H9 (cell line): ENCODE data around the gene PDE6H. TPM values are rescaled to one million over a fixed set of nuclear protein-coding genes. Genes with fewer than 3 reads are reported as not detected.

ENCODE experiments used
- DNase-seq: peaks from one replicate; pipeline ENCODE4 v3.0.0-alpha.2; 2017
- H2AFZ ChIP-seq: one replicate; pipeline ENCODE4 v1.6.1; 2013; ENCODE audit warnings: mild to moderate bottlenecking, low read length, control low read depth, moderate library complexity
- H2AK5ac ChIP-seq: 2 replicates; pipeline ENCODE4 v1.6.1; 2013; ENCODE audit warnings: low read length, control low read depth, mixed read lengths; ENCODE audit not compliant: insufficient read length
- H2BK120ac ChIP-seq: one replicate; pipeline ENCODE4 v1.6.1; 2013; ENCODE audit warnings: low read depth, mild to moderate bottlenecking, low read length, control low read depth, inconsistent platforms; ENCODE audit not compliant: poor library complexity, severe bottlenecking
- H2BK12ac ChIP-seq: 2 replicates; pipeline ENCODE4 v1.6.1; 2013; ENCODE audit warnings: low read length, control low read depth, mixed read lengths, low read depth; ENCODE audit not compliant: insufficient read length
- H2BK15ac ChIP-seq: 2 replicates; pipeline ENCODE4 v1.6.1; 2013; ENCODE audit warnings: low read depth, low read length, control low read depth
- H2BK20ac ChIP-seq: one replicate; pipeline ENCODE4 v1.6.1; 2013; ENCODE audit warnings: low read depth, mild to moderate bottlenecking, low read length, control low read depth, inconsistent platforms; ENCODE audit not compliant: poor library complexity, severe bottlenecking
- H2BK5ac ChIP-seq: 2 replicates; pipeline ENCODE4 v1.6.1; 2013; ENCODE audit warnings: low read length, control low read depth, mixed read lengths; ENCODE audit not compliant: insufficient read length
- H3K14ac ChIP-seq: 2 replicates; pipeline ENCODE4 v1.6.1; 2013; ENCODE audit warnings: low read length, control low read depth; ENCODE audit not compliant: insufficient read depth
- H3K18ac ChIP-seq: 2 replicates; pipeline ENCODE4 v1.6.1; 2013; ENCODE audit warnings: low read depth, mild to moderate bottlenecking, mixed read lengths, low read length, control low read depth; ENCODE audit not compliant: insufficient read length
- H3K23ac ChIP-seq: 2 replicates; pipeline ENCODE4 v1.6.1; 2013; ENCODE audit warnings: low read length, control low read depth, mixed read lengths, low read depth; ENCODE audit not compliant: insufficient read length
- H3K23me2 ChIP-seq: 2 replicates; pipeline ENCODE4 v1.6.1; 2013; ENCODE audit warnings: low read depth, mild to moderate bottlenecking, mixed read lengths, low read length, control low read depth; ENCODE audit not compliant: insufficient read length, poor library complexity, severe bottlenecking
- H3K27ac ChIP-seq: 2 replicates; pipeline ENCODE4 v1.5.1; 2013; ENCODE audit warnings: low read length, control low read depth, mixed read lengths, low read depth; ENCODE audit not compliant: insufficient read length
- H3K27me3 ChIP-seq: 2 replicates; pipeline ENCODE4 v1.6.1; 2013; ENCODE audit warnings: low read length, control low read depth, inconsistent platforms; ENCODE audit not compliant: insufficient read depth
- H3K4ac ChIP-seq: 2 replicates; pipeline ENCODE4 v1.6.1; 2013; ENCODE audit warnings: low read depth, mild to moderate bottlenecking, control low read depth, inconsistent platforms, low read length, moderate library complexity
- H3K4me1 ChIP-seq: 2 replicates; pipeline ENCODE4 v1.6.1; 2013; ENCODE audit warnings: low read length, control low read depth, inconsistent platforms; ENCODE audit not compliant: insufficient read depth
- H3K4me2 ChIP-seq: 2 replicates; pipeline ENCODE4 v1.6.1; 2013; ENCODE audit warnings: low read length, control low read depth, mixed read lengths; ENCODE audit not compliant: insufficient read length, insufficient read depth
- H3K56ac ChIP-seq: 2 replicates; pipeline ENCODE4 v1.6.1; 2013; ENCODE audit warnings: low read depth, mild to moderate bottlenecking, mixed read lengths, low read length, control low read depth; ENCODE audit not compliant: insufficient read length
- H3K79me1 ChIP-seq: 2 replicates; pipeline ENCODE4 v1.6.1; 2013; ENCODE audit warnings: low read depth, mild to moderate bottlenecking, moderate library complexity, low read length, control low read depth, inconsistent platforms; ENCODE audit not compliant: insufficient read depth, poor library complexity, severe bottlenecking
- H3K79me2 ChIP-seq: 2 replicates; pipeline ENCODE4 v1.6.1; 2013; ENCODE audit warnings: low read length, control low read depth, inconsistent platforms; ENCODE audit not compliant: insufficient read depth
- H3K9ac ChIP-seq: 2 replicates; pipeline ENCODE4 v1.6.1; 2013; ENCODE audit warnings: low read length, control low read depth, mixed read lengths; ENCODE audit not compliant: insufficient read length; ENCODE audit errors: extremely low read depth
- H3K9me3 ChIP-seq: one replicate; pipeline ENCODE4 v1.6.1; 2013; ENCODE audit warnings: low read depth, low read length, inconsistent platforms; ENCODE audit not compliant: control insufficient read depth
- H3T11ph ChIP-seq: one replicate; pipeline ENCODE4 v1.6.1; 2013; ENCODE audit warnings: mild to moderate bottlenecking, low read length, control low read depth, inconsistent platforms
- H4K20me1 ChIP-seq: one replicate; pipeline ENCODE4 v1.6.1; 2013; ENCODE audit not compliant: control insufficient read depth, insufficient read length, insufficient read depth
- H4K5ac ChIP-seq: 2 replicates; pipeline ENCODE4 v1.6.1; 2013; ENCODE audit warnings: low read depth, mild to moderate bottlenecking, mixed read lengths, low read length, control low read depth; ENCODE audit not compliant: insufficient read length
- H4K8ac ChIP-seq: replicated peaks from 2 replicates; pipeline ENCODE4 v1.6.1; 2013; ENCODE audit warnings: low read length, control low read depth, mixed read lengths, low read depth; ENCODE audit not compliant: insufficient read length
- H4K91ac ChIP-seq: 2 replicates; pipeline ENCODE4 v1.6.1; 2013; ENCODE audit warnings: low read depth, mild to moderate bottlenecking, moderate library complexity, mixed read lengths, low read length, control low read depth; ENCODE audit not compliant: insufficient read length
- H3K27ac Mint-ChIP-seq, 3 experiments: 2 replicates in 2 of 3; 3 replicates in 1 of 3; pipeline ENCODE4 v1.8.0; 2020 to 2021; ENCODE audit warnings: mixed read lengths in 3 of 3, mild to moderate bottlenecking in 1 of 3, moderate library complexity in 1 of 3
- H3K27me3 Mint-ChIP-seq: 2 replicates; pipeline ENCODE4 v1.8.0; 2021; ENCODE audit warnings: low read depth, mild to moderate bottlenecking, moderate library complexity, mixed read lengths
- H3K36me3 Mint-ChIP-seq, 3 experiments: 2 replicates in 2 of 3; 3 replicates in 1 of 3; pipeline ENCODE4 v1.8.0; 2020 to 2021; ENCODE audit warnings: low read depth in 3 of 3, mixed read lengths in 3 of 3; ENCODE audit not compliant: insufficient read depth in 1 of 3
- H3K4me1 Mint-ChIP-seq, 2 experiments: 2 replicates each; pipeline ENCODE4 v1.8.0; 2020; ENCODE audit warnings: mixed read lengths in 2 of 2
- H3K4me3 Mint-ChIP-seq, 2 experiments: 2 replicates in 1 of 2; 3 replicates in 1 of 2; pipeline ENCODE4 v1.8.0; 2020 to 2021; ENCODE audit warnings: mild to moderate bottlenecking in 2 of 2, mixed read lengths in 2 of 2, moderate library complexity in 1 of 2
- H3K9me3 Mint-ChIP-seq, 2 experiments: 2 replicates in 1 of 2; 3 replicates in 1 of 2; pipeline ENCODE4 v1.8.0; 2020; ENCODE audit warnings: mild to moderate bottlenecking in 2 of 2, mixed read lengths in 2 of 2, moderate library complexity in 1 of 2
- WGBS: extraction: QIAGEN DNeasy Blood & Tissue Kit; methylation state at CpG from one replicate; pipeline ENCODE4 v1.1.7; 2013; ENCODE audit warnings: missing lambda C conversion rate, low lambda C conversion rate, mixed read lengths; ENCODE audit not compliant: insufficient read length; ENCODE audit errors: extremely low coverage; 5-methylcytosine and 5-hydroxymethylcytosine counted together
- total RNA-seq: library from RNA; stranded (reverse); gene quantifications from 2 replicates; pipeline ENCODE4 v1.2.1, GENCODE V29; 2021
- TF ChIP-seq, protein P1 (sequence below): fragments of 200-600 bp; sonication (generic); conservative IDR thresholded peaks from 3 replicates; pipeline ENCODE4 v1.8.0; 2021; ENCODE audit warnings: antibody characterized with exemption, mild to moderate bottlenecking

PDE6H gene
- total RNA-seq, 1 experiment from 2014 or later, result not detected

GRCh38 chr12:15013634-15014179 lies 40.9 kb downstream of the PDE6H start:
- peaks cover 0 to 3% of the 10 kb centered on the region in 2 experiments; a peak in 2 of 5 replicates for H3K9me3 Mint-ChIP-seq
- Histone ChIP-seq H4K5ac (no peak overlapping the region), H3K56ac (no peak overlapping the region), H2BK20ac (no peak overlapping the region), H2AFZ (no peak overlapping the region), H4K8ac (no peak overlapping the region), H3K79me1 (no peaks in the 10 kb centered on the region), H2BK5ac (no peak overlapping the region), H3K14ac (no peak overlapping the region), H3K18ac (no peak overlapping the region), H2AK5ac (no peak overlapping the region), H2BK15ac (no peak overlapping the region), H3K23ac (no peak overlapping the region), H3K9me3 (no peaks in the 10 kb centered on the region), H2BK120ac (no peak overlapping the region), H3K4ac (no peak overlapping the region), H3K9ac (no peak overlapping the region), H3K27ac (no peak overlapping the region), H3K27me3 (no peaks in the 10 kb centered on the region), H3K4me1 (no peaks in the 10 kb centered on the region; the same call in 1 of the 2 replicates), H3K23me2 (no peaks in the 10 kb centered on the region), H4K20me1 (no peaks in the 10 kb centered on the region), H3K4me2 (no peak overlapping the region), H2BK12ac (no peak overlapping the region), H4K91ac (no peak overlapping the region), H3K79me2 (no peaks in the 10 kb centered on the region), H3T11ph (no peak overlapping the region)
- no peaks in the 10 kb centered on the region for H3K27me3 Mint-ChIP-seq
- DNase-seq, result no peak
- H3K4me1 Mint-ChIP-seq, result peaks cover 9 to 16% of the 10 kb centered on the region in 2 experiments
- no peaks in the 10 kb centered on the region; a peak in 1 of 7 replicates for H3K36me3 Mint-ChIP-seq
- TF ChIP-seq, protein P1, sequence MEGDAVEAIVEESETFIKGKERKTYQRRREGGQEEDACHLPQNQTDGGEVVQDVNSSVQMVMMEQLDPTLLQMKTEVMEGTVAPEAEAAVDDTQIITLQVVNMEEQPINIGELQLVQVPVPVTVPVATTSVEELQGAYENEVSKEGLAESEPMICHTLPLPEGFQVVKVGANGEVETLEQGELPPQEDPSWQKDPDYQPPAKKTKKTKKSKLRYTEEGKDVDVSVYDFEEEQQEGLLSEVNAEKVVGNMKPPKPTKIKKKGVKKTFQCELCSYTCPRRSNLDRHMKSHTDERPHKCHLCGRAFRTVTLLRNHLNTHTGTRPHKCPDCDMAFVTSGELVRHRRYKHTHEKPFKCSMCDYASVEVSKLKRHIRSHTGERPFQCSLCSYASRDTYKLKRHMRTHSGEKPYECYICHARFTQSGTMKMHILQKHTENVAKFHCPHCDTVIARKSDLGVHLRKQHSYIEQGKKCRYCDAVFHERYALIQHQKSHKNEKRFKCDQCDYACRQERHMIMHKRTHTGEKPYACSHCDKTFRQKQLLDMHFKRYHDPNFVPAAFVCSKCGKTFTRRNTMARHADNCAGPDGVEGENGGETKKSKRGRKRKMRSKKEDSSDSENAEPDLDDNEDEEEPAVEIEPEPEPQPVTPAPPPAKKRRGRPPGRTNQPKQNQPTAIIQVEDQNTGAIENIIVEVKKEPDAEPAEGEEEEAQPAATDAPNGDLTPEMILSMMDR, result no peak
- WGBS, result no CpG with 5 or more reads among the region's 4 CpGs
- no peak overlapping the region for H3K4me3 Mint-ChIP-seq
- H3K27ac Mint-ChIP-seq, result no peak overlapping the region
